ENCODE data around the gene TRAM2. TPM values are rescaled to one million over a fixed set of nuclear protein-coding genes. Genes with fewer than 3 reads are reported as not detected.

Gene TRAM2, protein sequence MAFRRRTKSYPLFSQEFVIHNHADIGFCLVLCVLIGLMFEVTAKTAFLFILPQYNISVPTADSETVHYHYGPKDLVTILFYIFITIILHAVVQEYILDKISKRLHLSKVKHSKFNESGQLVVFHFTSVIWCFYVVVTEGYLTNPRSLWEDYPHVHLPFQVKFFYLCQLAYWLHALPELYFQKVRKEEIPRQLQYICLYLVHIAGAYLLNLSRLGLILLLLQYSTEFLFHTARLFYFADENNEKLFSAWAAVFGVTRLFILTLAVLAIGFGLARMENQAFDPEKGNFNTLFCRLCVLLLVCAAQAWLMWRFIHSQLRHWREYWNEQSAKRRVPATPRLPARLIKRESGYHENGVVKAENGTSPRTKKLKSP
- total RNA-seq = 10 to 100 TPM; 14.1 to 49.3 TPM

DNA sequence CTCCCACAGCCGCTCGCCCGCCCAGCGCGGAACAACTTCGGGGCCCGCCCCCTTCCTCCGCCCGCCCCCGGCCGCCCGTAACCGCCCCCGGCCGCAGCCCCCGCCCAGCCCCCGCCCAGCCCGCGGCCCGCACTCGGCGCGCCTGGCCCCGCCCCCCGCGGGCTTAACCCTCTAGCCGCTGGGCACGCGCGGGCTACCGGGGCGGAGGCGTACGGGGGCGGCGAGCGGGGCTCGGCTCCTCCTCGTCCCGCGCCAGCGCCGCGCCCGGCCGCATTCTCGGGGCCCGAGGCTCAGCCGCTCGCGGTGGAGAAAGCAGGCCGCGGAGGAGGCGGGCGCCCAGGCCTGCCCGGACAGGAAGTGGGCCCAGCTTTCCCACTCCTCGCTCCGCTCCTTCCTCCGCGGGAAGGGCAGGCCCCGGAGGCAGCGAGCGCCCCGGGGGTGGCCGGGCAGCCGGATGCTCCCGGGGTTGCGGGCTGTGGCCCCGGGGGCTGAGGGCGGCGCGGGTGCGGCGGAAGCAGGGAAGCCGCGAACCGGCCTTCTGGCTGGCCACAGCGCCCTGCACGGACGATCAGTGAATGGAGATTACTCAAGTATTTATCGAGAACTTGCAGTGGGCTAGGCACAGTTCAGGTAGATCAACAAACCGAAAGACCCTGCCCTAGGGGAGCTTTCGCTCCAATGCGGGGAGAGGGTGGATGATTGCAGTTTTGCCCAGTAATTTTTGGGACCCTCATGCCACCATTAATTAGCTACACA, at the start of gene TRAM2:
TSS of gene TRAM2 (minus strand) at position 39 of the 756 bp plus-strand sequence. CDS start 145 bp downstream, outside the sequence.

Other genes with a start within 250 kb of the TRAM2 start
- gene PAQR8, start 214.9 kb downstream of the TRAM2 start, total RNA-seq = 10 to 100 TPM; 63.9 to 86.4 TPM
- gene EFHC1, start 156.7 kb downstream of the TRAM2 start, total RNA-seq = 10 to 100 TPM; 18.9 to 23.6 TPM
- gene TMEM14A, start 94.1 kb upstream of the TRAM2 start, total RNA-seq = 10 to 100 TPM; 35.8 to 54.3 TPM
- gene GSTA2, start 186.4 kb upstream of the TRAM2 start, total RNA-seq = under 1 TPM in 1 of 2 donors, not detected in 1; under 0.01 TPM
- not detected for gene GSTA1, start 226.8 kb upstream of the TRAM2 start, total RNA-seq

Measured in melanocyte of skin (primary cell).